Measurements from ENCODE around the gene GLI3.

GRCh38 chr7:42024537-42024936, 212.5 kb downstream of the GLI3 start:
- TF ChIP-seq CTCF (IDR thresholded peaks at IDR 0.05) (no peak), POLR2A (IDR thresholded peaks at IDR 0.05) (no peak)

Measured in tibial nerve (tissue), 3 donors.